NCI-H2227 treated with DMSO at 0.1 percent for 48 hours (cell line): ENCODE data around the gene GNAT2.

Source experiments
- DNase-seq: peaks from one replicate; lab custom pipeline; 2025; lab: John Stamatoyannopoulos, UW

Gene GNAT2

GRCh38 chr1:109626682-109627408 is 7.4 kb upstream of the GNAT2 start:
- DNase-seq, result no peak

- no peak for DNase-seq
Observed at GRCh38 chr1:109625601-109626560, 6.5 kb upstream of the GNAT2 start.

GRCh38 chr1:109625176-109625575 is 5.8 kb upstream of the GNAT2 start:
- DNase-seq, result no peak

- DNase-seq, result no peak
Observed at GRCh38 chr1:109624201-109625010, 5.0 kb upstream of the GNAT2 start.

GRCh38 chr1:109623601-109624161 is 4.3 kb upstream of the GNAT2 start:
- no peak for DNase-seq

- no peak for DNase-seq
Observed at GRCh38 chr1:109622895-109623294, 3.5 kb upstream of the GNAT2 start.

- DNase-seq, result no peak
Observed at GRCh38 chr1:109622137-109622892, 2.9 kb upstream of the GNAT2 start.

GRCh38 chr1:109621379-109622136 is 2.1 kb upstream of the GNAT2 start:
- no peak for DNase-seq

GRCh38 chr1:109620841-109621286 is 1.4 kb upstream of the GNAT2 start:
- DNase-seq, result peak; percentile 92

- DNase-seq, result peak; percentile 49
Observed at GRCh38 chr1:109620401-109620791, 980 bp upstream of the GNAT2 start.

- no peak for DNase-seq
Observed at GRCh38 chr1:109618661-109619575, 498 bp downstream of the GNAT2 start.

GRCh38 chr1:109617291-109617801 is 2.1 kb downstream of the GNAT2 start:
- DNase-seq, result no peak

GRCh38 chr1:109616391-109616790 is 3.0 kb downstream of the GNAT2 start:
- DNase-seq, result no peak

- no peak for DNase-seq
Observed at GRCh38 chr1:109615879-109616278, 3.5 kb downstream of the GNAT2 start.

GRCh38 chr1:109613361-109614147 is 5.9 kb downstream of the GNAT2 start:
- no peak for DNase-seq

- DNase-seq, result no peak
Observed at GRCh38 chr1:109611308-109611990, 8.0 kb downstream of the GNAT2 start.

GRCh38 chr1:109610609-109611307 is 8.7 kb downstream of the GNAT2 start:
- no peak for DNase-seq
